GM18868 (cell line): ENCODE data around the gene SHC3.

ENCODE experiments used
- ATAC-seq: cut with Tn5 transposase; IDR thresholded peaks from one replicate; pipeline ENCODE4 v1.9.1; 2021; ENCODE audit warnings: mild to moderate bottlenecking, moderate library complexity; ENCODE audit not compliant: unreplicated experiment

The SHC3 gene

DNA sequence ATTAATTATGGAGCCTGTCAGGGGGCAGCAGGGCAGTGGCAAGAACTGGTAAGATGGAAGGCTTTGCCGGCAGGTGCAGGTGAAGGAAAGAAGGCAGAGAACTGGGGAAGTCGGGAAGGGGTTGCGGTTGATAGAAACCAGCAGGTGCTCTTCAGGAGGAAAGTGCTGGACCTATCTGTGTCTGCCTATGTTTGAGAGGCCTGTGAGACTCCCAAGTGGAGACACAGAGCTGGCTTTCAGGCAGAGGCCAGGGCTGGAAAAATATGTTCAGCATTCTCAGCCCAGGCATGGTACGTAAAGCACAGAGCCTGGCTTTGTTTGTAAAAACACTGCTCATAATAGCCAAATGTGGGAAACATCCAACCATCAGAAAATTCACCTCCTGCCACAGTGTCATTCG lies 117.8 kb downstream of the SHC3 start:
- no peak for ATAC-seq

DNA sequence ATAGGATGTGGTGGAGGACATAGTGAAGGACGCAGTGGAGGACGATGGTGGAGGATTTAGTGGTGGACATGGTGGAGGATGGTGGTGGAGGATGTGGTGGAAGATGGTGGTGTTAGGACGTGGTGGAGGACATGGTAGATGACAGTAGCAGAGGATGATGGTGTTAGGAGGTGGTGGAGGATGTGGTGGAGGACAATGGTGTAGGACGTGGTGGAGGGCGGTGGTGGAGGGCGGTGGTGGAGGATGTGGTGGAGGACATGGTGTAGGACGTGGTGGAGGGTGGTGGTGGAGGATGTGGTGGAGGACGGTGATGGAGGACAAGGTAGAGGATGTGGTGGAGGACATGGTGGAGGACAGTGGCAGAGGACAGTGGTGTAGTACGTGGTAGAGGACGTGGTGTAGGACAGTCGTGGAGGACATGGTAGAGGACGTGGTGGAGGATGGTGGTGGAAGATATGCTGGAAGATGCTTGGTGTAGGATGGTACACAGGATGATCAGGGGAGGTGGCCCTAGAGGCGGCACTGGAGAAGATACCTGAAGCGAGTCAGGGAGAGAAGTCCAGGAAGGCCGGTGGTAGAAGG lies 118.6 kb downstream of the SHC3 start:
- no peak for ATAC-seq

DNA sequence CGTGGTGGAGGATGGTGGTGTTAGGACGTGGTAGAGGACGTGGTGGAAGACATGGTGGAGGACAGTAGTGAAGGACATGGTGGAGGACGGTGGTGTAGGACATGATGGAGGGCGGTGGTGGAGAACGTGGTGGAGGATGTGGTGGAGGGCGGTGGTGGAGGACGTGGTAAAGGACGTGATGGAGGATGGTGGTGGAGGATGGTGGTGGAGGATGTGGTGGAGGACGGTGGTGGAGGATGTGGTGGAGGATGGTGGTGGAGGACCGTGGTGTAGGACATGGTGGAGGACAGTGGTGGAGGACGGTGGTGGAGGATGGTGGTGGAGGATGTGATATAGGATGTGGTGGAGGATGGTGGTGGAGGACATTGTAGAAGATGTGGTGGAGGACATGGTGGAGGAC lies 119.7 kb downstream of the SHC3 start:
- no peak for ATAC-seq

GRCh38 chr9:89054865-89055495 lies 123.6 kb downstream of the SHC3 start:
- no peak for ATAC-seq

GRCh38 chr9:89053301-89053700 lies 125.3 kb downstream of the SHC3 start:
- no peak for ATAC-seq

DNA sequence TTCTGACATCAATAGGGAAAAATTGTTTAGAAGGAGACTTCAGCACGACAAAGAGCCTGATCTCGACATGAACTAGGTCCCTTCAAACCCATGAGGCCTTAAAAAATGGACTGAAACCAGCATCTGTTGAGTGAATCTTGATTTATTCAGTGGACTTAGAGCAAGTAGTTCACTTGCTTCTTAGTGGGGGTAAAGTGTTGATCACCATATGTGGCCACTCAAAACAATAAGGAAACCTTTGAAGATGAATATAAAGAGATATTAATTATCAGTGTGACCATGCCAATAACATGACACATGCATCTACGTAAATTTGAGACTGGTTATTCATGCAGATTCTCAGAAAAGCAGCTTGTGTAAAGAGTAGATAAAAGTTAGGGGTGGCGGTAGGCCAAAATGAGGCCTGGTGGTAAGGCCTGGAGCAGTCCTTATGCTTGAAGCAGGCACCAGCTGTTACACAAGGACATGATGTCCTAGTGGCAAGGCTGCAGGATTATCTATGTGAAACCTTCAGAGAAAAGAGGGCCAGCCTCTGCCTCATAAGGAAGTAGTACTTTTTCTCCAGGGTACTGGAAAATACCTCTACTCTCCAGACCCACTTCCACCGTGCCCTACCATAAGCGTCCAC lies 126.0 kb downstream of the SHC3 start:
- ATAC-seq: no peak

- no peak for ATAC-seq
Observed at GRCh38 chr9:89051421-89052025, 127.1 kb downstream of the SHC3 start.

GRCh38 chr9:89049646-89050045 lies 129.0 kb downstream of the SHC3 start:
- ATAC-seq: no peak

DNA sequence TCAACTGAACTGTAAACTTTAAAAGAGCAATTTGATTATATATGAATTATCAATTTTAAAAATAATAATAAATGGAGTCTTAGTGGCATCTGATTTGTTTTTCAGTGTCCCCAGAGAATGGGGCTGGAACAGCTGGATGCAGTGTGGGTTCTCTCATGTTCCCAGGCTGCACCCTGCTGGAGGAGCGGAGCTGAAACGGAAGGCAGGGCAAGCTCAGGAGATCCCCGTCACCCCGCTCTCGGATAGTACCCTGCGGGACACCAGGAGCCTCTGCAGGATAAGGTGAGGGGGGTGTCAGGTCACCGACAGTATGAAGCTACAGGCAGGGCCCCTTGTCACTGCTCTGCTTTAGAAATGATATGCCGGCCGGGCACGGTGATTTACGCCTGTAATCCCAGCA lies 130.0 kb downstream of the SHC3 start:
- no peak for ATAC-seq

GRCh38 chr9:89047667-89048066 lies 131.0 kb downstream of the SHC3 start:
- no peak for ATAC-seq

DNA sequence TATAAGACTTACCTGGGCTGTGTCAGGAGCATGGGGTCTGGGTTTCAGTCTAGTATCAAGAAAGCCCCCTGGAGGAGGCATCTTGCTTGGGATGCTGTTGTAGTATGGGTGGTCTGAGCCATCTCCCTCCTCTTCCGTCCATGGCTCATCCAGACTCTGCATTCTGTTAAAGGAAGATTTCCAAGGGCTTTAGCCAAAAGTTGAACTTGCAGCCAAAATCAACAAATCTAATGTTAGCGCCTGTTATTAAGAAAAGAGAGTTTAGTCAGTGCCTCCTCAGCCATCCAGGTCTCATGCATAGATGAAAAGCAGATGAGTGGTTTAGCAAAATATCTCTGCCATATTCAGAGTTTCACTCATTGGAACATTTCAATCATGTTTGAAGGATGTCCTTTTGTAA lies 131.8 kb downstream of the SHC3 start:
- no peak for ATAC-seq

DNA sequence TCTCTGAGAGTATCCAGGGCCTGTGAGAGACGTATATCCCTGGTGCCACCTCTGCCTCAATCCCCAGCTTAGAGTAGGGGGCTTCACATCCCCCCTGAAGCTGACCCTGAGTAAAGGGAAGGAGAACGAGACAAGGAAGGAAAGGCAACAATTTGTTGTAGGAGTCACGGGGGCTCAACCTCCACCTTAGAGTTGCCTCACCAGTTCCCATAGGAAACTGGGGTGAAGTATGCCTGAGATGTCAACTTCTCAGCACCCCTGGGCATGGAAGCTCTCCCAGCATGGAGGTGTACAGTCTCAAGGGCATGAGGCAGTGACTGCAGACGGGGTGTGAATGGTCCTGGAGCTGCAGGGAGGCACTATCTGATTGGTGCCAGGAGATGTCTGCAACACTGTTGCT lies 133.7 kb downstream of the SHC3 start:
- ATAC-seq: no peak

DNA sequence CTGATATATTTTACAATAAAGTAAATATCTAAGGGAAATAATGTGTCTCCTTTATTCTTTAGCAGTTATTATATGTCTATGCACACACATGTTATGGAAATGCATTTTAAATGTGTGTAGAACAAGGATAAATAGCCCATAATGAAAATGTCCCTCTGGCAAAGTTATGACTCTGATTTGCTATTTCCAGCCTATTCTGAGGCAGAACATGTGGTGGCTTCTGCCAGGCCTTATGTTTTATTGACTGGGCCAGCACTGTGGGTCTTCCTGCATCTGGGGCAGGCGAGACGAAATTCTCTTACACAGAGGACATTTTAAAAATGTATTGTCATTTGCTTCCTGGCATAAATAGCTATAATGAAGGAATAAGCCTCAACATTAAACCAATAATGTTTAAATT lies 134.5 kb downstream of the SHC3 start:
- no peak for ATAC-seq

- no peak for ATAC-seq
Observed at GRCh38 chr9:89042984-89043383, 135.6 kb downstream of the SHC3 start.

DNA sequence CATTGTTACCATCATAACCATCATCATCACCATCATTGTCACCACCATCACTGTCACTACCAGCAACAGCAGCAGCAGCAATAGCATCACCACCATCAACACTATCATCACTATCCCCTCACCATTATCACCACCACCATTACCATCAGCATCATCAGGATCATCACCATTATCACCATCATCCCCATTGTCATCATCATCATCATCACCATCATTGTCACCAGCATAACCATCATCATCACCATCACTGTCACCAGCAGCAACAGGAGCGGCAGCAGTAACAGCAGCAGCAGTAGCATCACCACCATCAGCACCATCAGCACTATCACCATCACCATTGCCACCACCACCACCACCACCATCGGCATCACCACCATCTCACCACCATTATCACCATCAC lies 139.0 kb downstream of the SHC3 start:
- ATAC-seq: no peak

GRCh38 chr9:89039104-89039465 lies 139.5 kb downstream of the SHC3 start:
- no peak for ATAC-seq

DNA sequence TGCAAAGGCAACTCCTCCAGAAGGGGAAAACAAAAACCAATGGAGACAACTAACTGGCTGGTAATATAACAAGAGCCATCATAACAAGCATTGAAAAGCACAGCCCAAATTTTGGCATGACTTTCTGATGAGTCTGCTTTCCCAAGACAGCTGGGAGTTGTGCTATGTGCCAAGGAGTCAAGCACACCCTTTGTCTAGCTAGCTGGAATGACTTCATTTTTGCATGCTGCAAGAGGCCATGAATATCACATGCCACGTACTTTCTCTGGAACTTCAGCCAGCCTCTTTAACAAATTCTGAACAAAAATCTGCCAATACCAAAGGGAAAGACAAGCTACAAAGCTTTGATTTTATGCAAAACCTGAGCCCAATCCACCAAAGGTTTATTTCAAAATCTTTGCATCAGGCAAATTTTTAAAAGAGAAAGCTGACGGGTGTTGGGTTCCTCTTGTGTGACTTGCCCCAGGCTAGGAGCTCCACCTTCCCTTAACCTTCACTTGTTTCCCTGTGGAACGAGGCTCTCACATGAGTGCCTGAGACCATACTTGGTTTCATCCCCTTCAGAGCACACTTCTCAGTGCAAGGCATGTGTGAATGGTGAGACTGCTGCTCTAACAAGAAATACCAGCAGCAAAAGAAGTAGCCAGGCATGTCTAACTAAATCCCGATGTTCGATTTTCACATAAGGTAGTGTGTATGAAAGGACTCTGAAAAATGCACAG lies 140.1 kb downstream of the SHC3 start:
- ATAC-seq: no peak

- no peak for ATAC-seq
Observed at GRCh38 chr9:89037891-89038290, 140.7 kb downstream of the SHC3 start.

DNA sequence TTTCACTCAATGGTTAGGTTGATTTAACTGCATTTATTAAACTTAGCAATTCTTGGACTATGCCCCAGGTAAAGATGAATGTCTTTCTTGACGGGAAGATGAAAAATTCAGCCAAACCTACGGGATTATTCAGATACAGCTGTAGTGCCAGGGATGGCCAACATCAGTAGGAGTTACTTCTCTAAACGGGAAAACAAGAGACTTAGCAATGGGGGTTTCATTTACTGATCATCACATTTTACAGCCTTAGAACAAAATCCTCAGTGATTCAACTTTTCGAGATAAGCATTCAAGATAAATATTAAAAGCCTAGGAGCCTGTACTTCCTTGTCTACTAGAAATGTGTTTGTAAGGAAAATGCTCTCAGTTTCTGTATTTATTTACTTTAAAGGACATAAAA lies 141.3 kb downstream of the SHC3 start:
- ATAC-seq: no peak

DNA sequence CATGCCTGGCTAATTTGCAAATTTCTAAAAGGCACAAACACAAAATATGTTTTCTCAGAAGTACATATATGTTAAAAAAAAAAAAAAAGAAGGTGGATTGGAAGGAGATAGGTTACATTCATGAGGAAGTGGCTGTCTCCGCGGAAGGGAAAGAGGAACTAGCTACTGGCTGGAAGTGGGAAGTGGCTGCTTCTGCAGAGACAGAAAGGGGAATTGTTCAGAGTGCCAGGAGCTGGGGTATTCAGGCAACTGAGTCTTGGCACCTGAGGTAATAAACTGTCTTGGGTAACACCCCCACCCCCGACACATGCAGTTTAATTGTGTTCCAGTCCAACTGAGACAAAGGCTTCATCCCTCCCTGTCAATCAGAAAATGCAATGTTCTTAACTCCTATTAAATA lies 141.7 kb downstream of the SHC3 start:
- no peak for ATAC-seq

- no peak for ATAC-seq
Observed at GRCh38 chr9:89036383-89036782, 142.2 kb downstream of the SHC3 start.

DNA sequence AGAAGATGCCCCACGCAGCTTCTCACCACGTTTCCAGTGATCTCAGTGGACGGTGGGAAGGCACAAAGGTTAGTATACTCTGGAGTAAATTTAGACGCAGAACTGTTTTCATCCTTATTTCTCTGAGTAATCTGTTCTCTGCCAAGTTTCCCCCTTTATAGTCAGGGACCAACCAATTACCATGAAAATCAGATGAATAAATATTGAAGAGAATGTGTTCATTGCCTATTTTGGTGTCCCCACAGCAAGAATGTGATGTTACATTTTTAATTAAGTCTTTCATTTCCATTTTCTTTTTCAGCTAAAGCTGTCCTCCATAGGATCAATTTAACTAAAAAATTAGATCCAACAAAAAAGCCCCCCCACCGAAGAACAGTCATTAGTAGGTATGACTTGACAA lies 146.0 kb downstream of the SHC3 start:
- no peak for ATAC-seq
